NCI-H1436 treated with DMSO at 0.1 percent for 48 hours (cell line): ENCODE measurements around the gene PTGES3L.

Source experiments
- DNase-seq: peaks from one replicate; lab custom pipeline; 2025; lab: John Stamatoyannopoulos, UW

The PTGES3L gene

GRCh38 chr17:42979511-42980273 is at the start of gene PTGES3L:
PTGES3L (minus strand) TSS chr17:42980080; CDS start chr17:42980053, 27 bp downstream.
- no peak for DNase-seq

GRCh38 chr17:43028221-43028861 is 48.5 kb upstream of the PTGES3L start:
- DNase-seq, result no peak

GRCh38 chr17:43027091-43028032 is 47.5 kb upstream of the PTGES3L start:
- DNase-seq, result no peak

GRCh38 chr17:43026595-43026994 is 46.7 kb upstream of the PTGES3L start:
- no peak for DNase-seq

GRCh38 chr17:43025766-43026537 is 46.1 kb upstream of the PTGES3L start:
- DNase-seq, result no peak

GRCh38 chr17:43025290-43025657 is 45.4 kb upstream of the PTGES3L start:
- no peak for DNase-seq

GRCh38 chr17:43024407-43025289 is 44.8 kb upstream of the PTGES3L start, which contains the start of gene RND2:
RND2 (plus strand) TSS chr17:43025231; CDS start chr17:43025348, 117 bp downstream.
- peak; percentile 90 for DNase-seq

- DNase-seq, result no peak
These were observed 42.0 kb upstream of the PTGES3L start, which contains the start of gene VAT1 for GRCh38 chr17:43021741-43022512. VAT1 (minus strand) TSS chr17:43022385; CDS start chr17:43022322, 63 bp downstream.

- DNase-seq, result no peak
These were observed 41.2 kb upstream of the PTGES3L start for GRCh38 chr17:43020789-43021740.

GRCh38 chr17:43020030-43020621 is 40.2 kb upstream of the PTGES3L start:
- no peak for DNase-seq

GRCh38 chr17:43019418-43019817 is 39.5 kb upstream of the PTGES3L start:
- no peak for DNase-seq

GRCh38 chr17:43018932-43019331 is 39.1 kb upstream of the PTGES3L start:
- DNase-seq, result no peak

GRCh38 chr17:43018008-43018853 is 38.4 kb upstream of the PTGES3L start:
- no peak for DNase-seq

GRCh38 chr17:43016216-43016615 is 36.3 kb upstream of the PTGES3L start:
- DNase-seq, result no peak

GRCh38 chr17:43015579-43015978 is 35.7 kb upstream of the PTGES3L start:
- no peak for DNase-seq

- DNase-seq, result no peak
These were observed 35.0 kb upstream of the PTGES3L start for GRCh38 chr17:43014649-43015542.
